HepG2 (cell line): ENCODE results near the gene AKR1C3. TPM values are rescaled to one million over a fixed set of nuclear protein-coding genes. Genes with fewer than 3 reads are reported as not detected.

Experiments used
- ADNP ChIP-seq: sonication (generic); formaldehyde crosslinking; IDR thresholded peaks from 2 replicates; pipeline ENCODE4 v1.4.0; 2020; ENCODE audit warnings: missing genetic modification reagents
- AGO1 ChIP-seq: fragments of 200-400 bp; formaldehyde crosslinking; IDR thresholded peaks from 2 replicates; pipeline ENCODE4 v1.6.1; 2017; ENCODE audit warnings: mild to moderate bottlenecking, low read depth, low read length, moderate library complexity; ENCODE audit not compliant: poor library complexity, severe bottlenecking
- AHDC1 ChIP-seq: sonication (generic); formaldehyde crosslinking; IDR thresholded peaks from 2 replicates; pipeline ENCODE4 v1.5.1; 2020; ENCODE audit warnings: mild to moderate bottlenecking, missing genetic modification reagents, borderline replicate concordance
- CENPT ChIP-seq: sonication (generic); formaldehyde crosslinking; IDR thresholded peaks from 2 replicates; pipeline ENCODE4 v1.8.0; 2022; ENCODE audit warnings: low read depth, mild to moderate bottlenecking, moderate library complexity, missing genetic modification reagents
- ETV5 ChIP-seq: IDR thresholded peaks from 2 replicates; pipeline ENCODE4 v1.6.1; 2018; ENCODE audit warnings: missing biosample characterization, missing genetic modification reagents, inconsistent platforms, borderline replicate concordance
- HNRNPK ChIP-seq: fragments of 200-400 bp; formaldehyde crosslinking; IDR thresholded peaks from 2 replicates; pipeline ENCODE4 v1.6.1; 2018; ENCODE audit warnings: low read length, low read depth, moderate library complexity, mild to moderate bottlenecking; ENCODE audit not compliant: poor library complexity, severe bottlenecking
- HOXD1 ChIP-seq: sonication (generic); formaldehyde crosslinking; IDR thresholded peaks from 2 replicates; pipeline ENCODE4 v1.5.0; 2020; ENCODE audit warnings: missing genetic modification reagents
- MTF2 ChIP-seq: sonication (generic); formaldehyde crosslinking; IDR thresholded peaks from 2 replicates; pipeline ENCODE4 v1.5.0; 2020; ENCODE audit warnings: missing genetic modification reagents, borderline replicate concordance
- NAIF1 ChIP-seq: sonication (generic); formaldehyde crosslinking; IDR thresholded peaks from 2 replicates; pipeline ENCODE4 v1.5.0; 2020; ENCODE audit warnings: mild to moderate bottlenecking, missing genetic modification reagents, borderline replicate concordance
- PRMT3 ChIP-seq: sonication (generic); formaldehyde crosslinking; IDR thresholded peaks from 2 replicates; pipeline ENCODE4 v1.8.1; 2022; ENCODE audit warnings: low read depth, mild to moderate bottlenecking, moderate library complexity, missing genetic modification reagents, borderline replicate concordance
- RBM39 ChIP-seq: fragments of 200-400 bp; formaldehyde crosslinking; IDR thresholded peaks from one replicate; pipeline ENCODE4 v1.6.1; 2018; ENCODE audit warnings: antibody characterized with exemption, mild to moderate bottlenecking, low read depth, low read length; ENCODE audit not compliant: poor library complexity, severe bottlenecking
- SIN3B ChIP-seq: fragments of 150-350 bp; IDR thresholded peaks from 2 replicates; pipeline ENCODE4 v1.6.1; 2014; ENCODE audit warnings: low read length
- SKIL ChIP-seq: sonication (generic); formaldehyde crosslinking; IDR thresholded peaks from 2 replicates; pipeline ENCODE4 v1.8.0; 2022; ENCODE audit warnings: missing genetic modification reagents, mild to moderate bottlenecking, moderate library complexity, borderline replicate concordance
- ZFAT ChIP-seq: sonication (generic); formaldehyde crosslinking; conservative IDR thresholded peaks from 2 replicates; pipeline ENCODE4 v1.8.1; 2023; ENCODE audit warnings: missing genetic modification reagents, inconsistent platforms
- ZNF3 ChIP-seq: IDR thresholded peaks from 2 replicates; pipeline ENCODE4 v1.7.0; 2017; ENCODE audit warnings: inconsistent platforms
- polyA plus RNA-seq, 8 experiments: library from polyadenylated mRNA; depleted of rRNA in 3 of 8; stranded (reverse) in 7 of 8; unstranded in 1 of 8; fragments of >200 nt; fragmentation: Illumina TruSeq in 4 of 8; extraction: Trizol in 4 of 8; gene quantifications; 2 replicates each; pipeline versions ENCODE4 v1.2.1 to v1.2.3, GENCODE V29; 2011 to 2016; ENCODE audit warnings: low read depth in 4 of 8, missing spikeins in 1 of 8, mixed read lengths in 1 of 8; ENCODE audit not compliant: insufficient read depth in 1 of 8
- total RNA-seq, 5 experiments: library from RNA; depleted of rRNA; stranded (reverse); fragments of >200 nt; fragmentation: Illumina TruSeq; extraction: Trizol; gene quantifications; 2 replicates each; pipeline ENCODE4 v1.2.3, GENCODE V29; 2016; ENCODE audit warnings: low read depth in 1 of 5
- TF ChIP-seq, protein P1 (sequence below): sonication (generic); formaldehyde crosslinking; IDR thresholded peaks from 2 replicates; pipeline ENCODE4 v1.8.0; 2022; ENCODE audit warnings: missing genetic modification reagents, mild to moderate bottlenecking, inconsistent platforms, borderline replicate concordance
- TF ChIP-seq, protein P2 (sequence below): sonication (generic); formaldehyde crosslinking; IDR thresholded peaks from 2 replicates; pipeline ENCODE4 v1.4.0; 2020; ENCODE audit warnings: missing genetic modification reagents

Gene AKR1C3
- total and polyA plus RNA-seq, 2 of the 13 experiments (the other 11 are each of a cell fraction or from before 2014, with no cell fraction given), result 368 to 532 TPM

DNA sequence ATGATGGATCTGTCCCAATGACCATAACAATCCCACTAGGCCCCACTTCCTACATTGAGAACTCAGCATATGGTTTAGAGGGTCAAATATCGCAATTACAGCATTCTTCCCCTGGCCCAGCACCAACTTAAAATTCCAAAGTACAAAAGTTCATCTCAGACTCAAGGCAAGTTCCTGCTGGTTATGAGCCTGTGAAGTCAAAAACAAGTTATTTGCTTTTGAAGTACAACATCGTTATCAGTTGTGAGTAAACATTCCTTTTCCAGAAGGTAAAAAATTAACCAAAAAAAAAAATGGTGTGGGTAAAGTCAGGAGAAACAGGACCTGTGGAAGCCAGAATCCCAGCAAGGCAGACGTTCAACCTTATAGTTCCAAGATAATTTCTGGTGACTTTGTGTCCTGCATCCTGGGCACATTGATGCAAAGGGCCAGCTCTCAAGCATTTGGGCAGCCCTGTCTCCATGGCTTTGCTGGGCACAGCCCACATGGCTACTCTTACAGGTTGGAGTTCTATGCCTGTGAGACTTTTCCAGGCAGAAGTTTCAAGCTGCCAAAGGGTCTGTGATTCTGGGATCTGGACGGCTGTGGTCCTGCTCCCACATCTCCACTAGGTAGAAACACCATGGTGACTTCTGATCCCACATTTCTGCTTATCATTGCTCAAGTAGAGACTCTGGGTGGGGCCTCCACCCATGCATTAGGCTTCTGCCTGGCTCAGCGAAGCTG, 53.2 kb downstream of the AKR1C3 start (continued):
- TF ChIP-seq AHDC1 (CRISPR knock-in tag) (peak; percentile 96; the same call in 1 of the 2 replicates), SIN3B (no peak), ZFAT (CRISPR knock-in tag) (no peak), ADNP (CRISPR knock-in tag) (no peak), SKIL (CRISPR knock-in tag) (peak; percentile 62; the same call in 1 of the 2 replicates), PRMT3 (no peak), NAIF1 (no peak), ZNF3 (CRISPR knock-in tag) (no peak), HOXD1 (CRISPR knock-in tag) (peak; percentile 89), ETV5 (CRISPR knock-in tag) (peak; percentile 85), CENPT (CRISPR knock-in tag) (no peak), RBM39 (no peak), MTF2 (no peak), HNRNPK (no peak), AGO1 (no peak)
- TF ChIP-seq, protein P1, sequence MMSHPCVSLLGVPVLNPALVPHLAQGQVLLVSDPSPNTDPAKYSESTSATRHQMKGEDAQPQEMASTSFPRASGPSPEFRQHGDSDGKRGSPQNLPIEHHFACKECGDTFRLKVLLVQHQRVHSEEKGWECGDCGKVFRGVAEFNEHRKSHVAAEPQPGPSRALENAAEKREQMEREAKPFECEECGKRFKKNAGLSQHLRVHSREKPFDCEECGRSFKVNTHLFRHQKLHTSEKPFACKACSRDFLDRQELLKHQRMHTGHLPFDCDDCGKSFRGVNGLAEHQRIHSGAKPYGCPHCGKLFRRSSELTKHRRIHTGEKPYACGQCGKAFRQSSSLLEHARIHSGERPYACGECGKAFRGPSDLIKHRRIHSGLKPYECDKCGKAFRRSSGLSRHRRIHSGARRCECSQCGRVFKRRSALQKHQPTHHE (CRISPR knock-in tag), result peak; percentile 88; the same call in 1 of the 2 replicates
- TF ChIP-seq, protein P2, sequence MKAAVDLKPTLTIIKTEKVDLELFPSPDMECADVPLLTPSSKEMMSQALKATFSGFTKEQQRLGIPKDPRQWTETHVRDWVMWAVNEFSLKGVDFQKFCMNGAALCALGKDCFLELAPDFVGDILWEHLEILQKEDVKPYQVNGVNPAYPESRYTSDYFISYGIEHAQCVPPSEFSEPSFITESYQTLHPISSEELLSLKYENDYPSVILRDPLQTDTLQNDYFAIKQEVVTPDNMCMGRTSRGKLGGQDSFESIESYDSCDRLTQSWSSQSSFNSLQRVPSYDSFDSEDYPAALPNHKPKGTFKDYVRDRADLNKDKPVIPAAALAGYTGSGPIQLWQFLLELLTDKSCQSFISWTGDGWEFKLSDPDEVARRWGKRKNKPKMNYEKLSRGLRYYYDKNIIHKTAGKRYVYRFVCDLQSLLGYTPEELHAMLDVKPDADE (CRISPR knock-in tag), result no peak
